ENCODE measurements around the gene ELFN1. TPM values are rescaled to one million over a fixed set of nuclear protein-coding genes. Genes with fewer than 3 reads are reported as not detected.

Gene ELFN1
- total and polyA plus RNA-seq, 8 donors = 0.20 to 0.94 (median 0.73) TPM

- 71 to 81% methylated on average over 37 of the region's 37 CpGs for WGBS, 2 donors
- H3K4me3 ChIP-seq = no peak overlapping the region
- DNase-seq (peak in 1 of 6 donors; percentile 57), ATAC-seq (no peak), FAIRE-seq (no peak)
- no peak for TF ChIP-seq CTCF (IDR thresholded peaks at IDR 0.05)
- no peaks in the 10 kb centered on the region for H3K9me3 ChIP-seq
- H3K27ac ChIP-seq = no peak overlapping the region
- intact Hi-C loops (cut with DNase I) = no loop called here
- H3K27me3 ChIP-seq = no peaks in the 10 kb centered on the region
- no peaks in the 10 kb centered on the region for H3K4me1 ChIP-seq
- no peaks in the 10 kb centered on the region for H3K36me3 ChIP-seq
Observed at GRCh38 chr7:1743481-1744230, 73.6 kb downstream of the ELFN1 start.

GRCh38 chr7:1744296-1745017 lies 74.4 kb downstream of the ELFN1 start:
- no peaks in the 10 kb centered on the region for H3K27me3 ChIP-seq
- no peaks in the 10 kb centered on the region for H3K9me3 ChIP-seq
- no peak overlapping the region for H3K4me3 ChIP-seq
- ATAC-seq (no peak), FAIRE-seq (no peak), DNase-seq (peak in 1 of 6 donors; percentile 64)
- H3K4me1 ChIP-seq = no peaks in the 10 kb centered on the region
- intact Hi-C loops (cut with DNase I) = no loop called here
- no peak for TF ChIP-seq CTCF (IDR thresholded peaks at IDR 0.05)
- H3K27ac ChIP-seq = no peak overlapping the region
- no peaks in the 10 kb centered on the region for H3K36me3 ChIP-seq
- 89 to 94% methylated on average over 55 to 56 of the region's 56 CpGs for WGBS, 2 donors

GRCh38 chr7:1745018-1745532 lies 75.0 kb downstream of the ELFN1 start:
- H3K4me1 ChIP-seq = no peaks in the 10 kb centered on the region
- TF ChIP-seq CTCF (IDR thresholded peaks at IDR 0.05) = no peak
- FAIRE-seq (no peak), DNase-seq (peak in 2 of 6 donors; percentile 49 to 64), ATAC-seq (no peak)
- no peaks in the 10 kb centered on the region for H3K36me3 ChIP-seq
- no peaks in the 10 kb centered on the region for H3K27me3 ChIP-seq
- intact Hi-C loops (cut with DNase I) = no loop called here
- no peaks in the 10 kb centered on the region for H3K9me3 ChIP-seq
- H3K4me3 ChIP-seq = no peak overlapping the region
- 95% methylated on average over 43 to 46 of the region's 46 CpGs for WGBS, 2 donors
- no peak overlapping the region for H3K27ac ChIP-seq

- intact Hi-C loops (cut with DNase I) = no loop called here
- H3K27ac ChIP-seq = no peak overlapping the region
- no peaks in the 10 kb centered on the region for H3K27me3 ChIP-seq
- DNase-seq (peak in 1 of 6 donors; percentile 60), FAIRE-seq (no peak), ATAC-seq (no peak)
- no peak for TF ChIP-seq CTCF (IDR thresholded peaks at IDR 0.05)
- 91 to 96% methylated on average over 70 to 72 of the region's 72 CpGs for WGBS, 2 donors
- H3K9me3 ChIP-seq = no peaks in the 10 kb centered on the region
- no peak overlapping the region for H3K4me3 ChIP-seq
- no peaks in the 10 kb centered on the region for H3K4me1 ChIP-seq
- no peaks in the 10 kb centered on the region for H3K36me3 ChIP-seq
Observed at GRCh38 chr7:1745576-1746490, 75.8 kb downstream of the ELFN1 start.
